Measurements from ENCODE around the gene PER1. TPM values are rescaled to one million over a fixed set of nuclear protein-coding genes. Genes with fewer than 3 reads are reported as not detected.

Gene PER1
- total RNA-seq, 2 experiments from 2014 or later: 15.4 to 48.0 TPM

DNA sequence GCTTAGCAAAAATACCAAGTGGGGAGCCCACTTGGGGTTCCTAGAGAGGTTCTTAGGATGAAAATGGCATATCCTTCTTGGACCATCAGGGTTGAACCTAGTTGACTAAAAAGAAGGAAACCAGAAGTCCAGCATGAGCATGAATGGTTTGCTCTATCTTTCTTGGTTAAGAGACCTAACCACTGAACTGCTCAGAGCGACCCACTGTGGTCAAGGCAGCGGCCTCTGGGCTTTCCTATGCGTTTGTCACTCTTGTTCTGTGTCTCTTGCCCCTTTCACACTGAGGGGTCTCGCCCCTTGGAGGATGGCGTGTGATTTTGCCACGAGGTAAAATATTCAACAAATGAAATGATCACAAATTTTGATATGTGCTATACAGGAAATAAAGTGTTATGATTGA lies 38.3 kb upstream of the PER1 start:
- peaks cover 11% of the 10 kb centered on the region; the same call in 1 of the 2 replicates for H3K79me2 ChIP-seq (ENCODE audit: insufficient read depth, low read depth, low read length)
- intact Hi-C loops (cut with micrococcal nuclease; ENCODE audit: unreplicated experiment): no loop called here
- peak overlapping the region; percentile 58 for H3K27ac ChIP-seq (ENCODE audit: low read depth, low read length, poor library complexity, severe bottlenecking)
- POLR2A ChIA-PET: interaction anchor here (0.6 to 5.9 kb wide), 5 partner anchors 17 to 105 kb away, joined by 3 to 75 read pairs (median 3); partner anchors contain the start of genes AURKB and SLC25A35
- no peaks in the 10 kb centered on the region for H3K9me2 ChIP-seq (ENCODE audit: insufficient read depth, low read length)
- H3K4me3 ChIP-seq (ENCODE audit: low read depth, low read length, poor library complexity, severe bottlenecking): peak overlapping the region; percentile 83
- no peaks in the 10 kb centered on the region for H3K9me3 ChIP-seq (ENCODE audit: low read length)
- peaks cover 6% of the 10 kb centered on the region; the same call in 1 of the 2 replicates for H4K20me1 ChIP-seq (ENCODE audit: insufficient read depth, low read length)
- H2AFZ ChIP-seq (ENCODE audit: low read length): peak overlapping the region; percentile 68; the same call in 1 of the 2 replicates
- H3K4me1 ChIP-seq (ENCODE audit: insufficient read depth, low read length, poor library complexity, severe bottlenecking): peaks cover 39% of the 10 kb centered on the region
- DNase-seq (ENCODE audit: low spot score): no peak
- no peaks in the 10 kb centered on the region for H3K36me3 ChIP-seq (ENCODE audit: insufficient read depth, low read length)
- no peak for TF ChIP-seq EZH2phosphoT487 (IDR thresholded peaks at IDR 0.05; ENCODE audit: borderline replicate concordance, low read depth, low read length)
- TF ChIP-seq, protein P1, sequence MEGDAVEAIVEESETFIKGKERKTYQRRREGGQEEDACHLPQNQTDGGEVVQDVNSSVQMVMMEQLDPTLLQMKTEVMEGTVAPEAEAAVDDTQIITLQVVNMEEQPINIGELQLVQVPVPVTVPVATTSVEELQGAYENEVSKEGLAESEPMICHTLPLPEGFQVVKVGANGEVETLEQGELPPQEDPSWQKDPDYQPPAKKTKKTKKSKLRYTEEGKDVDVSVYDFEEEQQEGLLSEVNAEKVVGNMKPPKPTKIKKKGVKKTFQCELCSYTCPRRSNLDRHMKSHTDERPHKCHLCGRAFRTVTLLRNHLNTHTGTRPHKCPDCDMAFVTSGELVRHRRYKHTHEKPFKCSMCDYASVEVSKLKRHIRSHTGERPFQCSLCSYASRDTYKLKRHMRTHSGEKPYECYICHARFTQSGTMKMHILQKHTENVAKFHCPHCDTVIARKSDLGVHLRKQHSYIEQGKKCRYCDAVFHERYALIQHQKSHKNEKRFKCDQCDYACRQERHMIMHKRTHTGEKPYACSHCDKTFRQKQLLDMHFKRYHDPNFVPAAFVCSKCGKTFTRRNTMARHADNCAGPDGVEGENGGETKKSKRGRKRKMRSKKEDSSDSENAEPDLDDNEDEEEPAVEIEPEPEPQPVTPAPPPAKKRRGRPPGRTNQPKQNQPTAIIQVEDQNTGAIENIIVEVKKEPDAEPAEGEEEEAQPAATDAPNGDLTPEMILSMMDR (conservative IDR thresholded peaks at IDR 0.05; ENCODE audit: low read length): no peak
- CTCF ChIA-PET (ENCODE audit: unreplicated experiment): no interaction called here
- no TSS peak for BruUV-seq (replicated peaks)
- H3K4me2 ChIP-seq (ENCODE audit: low read length): peak overlapping the region; percentile 71

DNA sequence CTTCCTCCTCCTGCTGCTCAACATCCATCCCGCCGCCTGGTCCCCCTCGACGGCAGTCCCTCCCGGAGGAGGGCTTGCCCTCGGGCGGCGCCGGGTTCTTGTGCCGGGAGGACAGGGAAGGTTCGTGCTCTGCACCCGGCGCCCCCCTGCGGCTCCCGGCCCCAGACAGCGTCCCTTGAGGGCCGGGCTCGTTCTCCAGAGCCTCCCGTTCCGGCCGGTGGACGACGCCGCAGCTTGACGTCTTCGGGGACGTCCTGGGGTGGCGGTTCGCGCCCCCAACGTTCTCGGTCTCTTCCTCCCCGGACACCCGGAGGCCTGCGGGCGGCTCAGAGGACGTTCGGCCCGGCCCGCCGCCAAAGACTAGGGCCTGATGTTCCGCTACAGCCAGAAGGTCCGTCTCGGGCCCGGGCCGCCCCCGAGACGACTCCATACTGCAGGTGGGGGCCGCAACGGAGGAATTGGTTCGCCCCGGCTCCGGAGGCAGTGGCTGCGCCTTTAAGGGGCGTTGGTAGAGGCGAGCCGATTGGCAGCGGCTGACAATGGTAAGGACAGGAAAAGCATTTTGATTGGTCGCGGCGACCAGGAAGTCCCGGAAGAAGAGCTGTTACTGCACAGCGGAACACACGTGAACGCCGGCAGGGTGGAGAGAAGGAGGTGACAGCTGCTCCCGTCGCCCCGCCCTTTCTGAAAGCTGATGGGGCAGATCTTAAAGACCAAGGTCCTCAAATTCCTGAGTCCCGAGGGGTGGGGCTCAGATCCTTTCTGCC lies 37.7 kb upstream of the PER1 start, which contains the start of gene BORCS6:
BORCS6 (minus strand) TSS at position 470 of the 767 bp plus-strand sequence; CDS start at position 430, 40 bp downstream.
- intact Hi-C loops (cut with micrococcal nuclease; ENCODE audit: unreplicated experiment): no loop called here
- Histone ChIP-seq H3K79me2 (ENCODE audit: insufficient read depth, low read depth, low read length) (peaks cover 11% of the 10 kb centered on the region; the same call in 1 of the 2 replicates), H3K9me2 (ENCODE audit: insufficient read depth, low read length) (no peaks in the 10 kb centered on the region), H3K4me1 (ENCODE audit: insufficient read depth, low read length, poor library complexity, severe bottlenecking) (peaks cover 39% of the 10 kb centered on the region), H3K4me2 (ENCODE audit: low read length) (peak within 1 kb of the TSS; percentile 91), H3K9me3 (ENCODE audit: low read length) (no peaks in the 10 kb centered on the region), H2AFZ (ENCODE audit: low read length) (peak within 1 kb of the TSS; percentile 68; the same call in 1 of the 2 replicates), H3K36me3 (ENCODE audit: insufficient read depth, low read length) (no peaks in the 10 kb centered on the region), H3K4me3 (ENCODE audit: low read depth, low read length, poor library complexity, severe bottlenecking) (peak within 1 kb of the TSS; percentile 83), H3K27ac (ENCODE audit: low read depth, low read length, poor library complexity, severe bottlenecking) (peak within 1 kb of the TSS; percentile 92), H4K20me1 (ENCODE audit: insufficient read depth, low read length) (peaks cover 6% of the 10 kb centered on the region; the same call in 1 of the 2 replicates)
- ChIA-PET POLR2A (interaction anchor here (0.6 to 5.9 kb wide), 5 partner anchors 16 to 105 kb away, joined by 3 to 75 read pairs (median 4); partner anchors contain the start of genes AURKB and SLC25A35), CTCF (ENCODE audit: unreplicated experiment) (no interaction called here)
- BruUV-seq (replicated peaks): no TSS peak
- peak; percentile 99 for DNase-seq (ENCODE audit: low spot score)
- no peak for TF ChIP-seq EZH2phosphoT487 (IDR thresholded peaks at IDR 0.05; ENCODE audit: borderline replicate concordance, low read depth, low read length)
- TF ChIP-seq, protein P1 (conservative IDR thresholded peaks at IDR 0.05; ENCODE audit: low read length): peak; percentile 52
